ENCODE measurements around the gene RASGRP3.

- TF ChIP-seq TAF1 (IDR thresholded peaks at IDR 0.05; ENCODE audit: low read depth) (no peak), MAX (IDR thresholded peaks at IDR 0.05) (no peak), ZBTB7A (IDR thresholded peaks at IDR 0.05; ENCODE audit: low read depth) (no peak), RAD21 (IDR thresholded peaks at IDR 0.05; ENCODE audit: low read depth) (no peak), CREB1 (IDR thresholded peaks at IDR 0.05; ENCODE audit: low read depth) (no peak), TCF12 (IDR thresholded peaks at IDR 0.05; ENCODE audit: low read depth) (no peak), EP300 (IDR thresholded peaks at IDR 0.05; ENCODE audit: borderline replicate concordance) (no peak), YY1 (IDR thresholded peaks at IDR 0.05; ENCODE audit: low read depth) (no peak), REST (IDR thresholded peaks at IDR 0.05; ENCODE audit: low read depth) (no peak), CEBPB (IDR thresholded peaks at IDR 0.05) (no peak)
- TF ChIP-seq, protein P1, sequence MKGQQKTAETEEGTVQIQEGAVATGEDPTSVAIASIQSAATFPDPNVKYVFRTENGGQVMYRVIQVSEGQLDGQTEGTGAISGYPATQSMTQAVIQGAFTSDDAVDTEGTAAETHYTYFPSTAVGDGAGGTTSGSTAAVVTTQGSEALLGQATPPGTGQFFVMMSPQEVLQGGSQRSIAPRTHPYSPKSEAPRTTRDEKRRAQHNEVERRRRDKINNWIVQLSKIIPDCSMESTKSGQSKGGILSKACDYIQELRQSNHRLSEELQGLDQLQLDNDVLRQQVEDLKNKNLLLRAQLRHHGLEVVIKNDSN (IDR thresholded peaks at IDR 0.05): no peak
Observed at GRCh38 chr2:33595385-33595784, 118.9 kb downstream of the RASGRP3 start.

Measured in Ishikawa (cell line).